ENCODE data around the gene CCNYL1.
"Not testable (repeated sequence)": the region's sequence is repeated elsewhere in the genome, so short reads cannot be mapped to it uniquely, and the experiment has no call there.

GRCh38 chr2:207719655-207720054, 8.2 kb downstream of the CCNYL1 start:
- TF ChIP-seq CTCF, POLR2A, EP300 (IDR thresholded peaks at IDR 0.05): not testable (repeated sequence)

All from ovary (tissue), 3 donors.